Activated CD8-positive, alpha-beta memory T cell treated with anti-CD3 and anti-CD28 coated beads, Interleukin-2, amount 50 U/mL, for 1 hour (primary cell): Measurements from ENCODE around the gene COL23A1.

Experiments used
- DNase-seq: peaks from one replicate; pipeline ENCODE4 v3.0.0-alpha.2; 2020; ENCODE audit errors: extremely low read depth

The COL23A1 gene

DNA sequence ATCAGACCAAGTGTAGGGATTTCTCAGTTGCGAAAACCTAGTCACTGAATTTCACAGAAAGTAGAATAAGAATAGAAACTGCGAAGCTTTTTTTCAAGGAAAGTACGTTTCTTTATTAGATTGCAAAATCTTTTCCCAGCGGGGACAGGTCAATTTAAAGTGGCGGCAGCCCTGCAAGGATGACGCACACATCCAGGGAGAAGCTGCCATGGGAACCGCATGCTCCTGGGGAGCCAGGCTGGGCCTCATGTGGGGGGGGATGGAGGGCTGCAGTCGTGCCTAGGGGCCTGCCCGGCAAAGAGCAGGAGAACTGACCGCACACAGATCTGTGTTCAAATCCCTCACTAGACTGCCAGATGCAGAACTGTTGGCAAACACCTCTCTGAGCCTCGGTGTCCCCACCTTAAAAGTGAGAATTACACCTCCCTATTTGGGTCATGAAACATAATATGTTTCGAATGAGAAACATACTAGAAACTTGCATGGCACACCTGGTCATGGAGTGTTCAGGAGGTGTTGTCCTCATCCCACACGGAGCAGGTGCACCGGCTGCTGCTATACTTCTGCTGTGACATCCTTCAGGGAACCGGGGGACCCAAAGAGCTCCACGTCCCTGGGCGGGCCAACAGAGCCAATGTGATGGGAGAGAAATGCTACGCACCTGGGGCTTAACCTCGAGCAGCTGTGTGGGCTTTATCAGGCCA lies 229.8 kb downstream of the COL23A1 start:
- no peak for DNase-seq

DNA sequence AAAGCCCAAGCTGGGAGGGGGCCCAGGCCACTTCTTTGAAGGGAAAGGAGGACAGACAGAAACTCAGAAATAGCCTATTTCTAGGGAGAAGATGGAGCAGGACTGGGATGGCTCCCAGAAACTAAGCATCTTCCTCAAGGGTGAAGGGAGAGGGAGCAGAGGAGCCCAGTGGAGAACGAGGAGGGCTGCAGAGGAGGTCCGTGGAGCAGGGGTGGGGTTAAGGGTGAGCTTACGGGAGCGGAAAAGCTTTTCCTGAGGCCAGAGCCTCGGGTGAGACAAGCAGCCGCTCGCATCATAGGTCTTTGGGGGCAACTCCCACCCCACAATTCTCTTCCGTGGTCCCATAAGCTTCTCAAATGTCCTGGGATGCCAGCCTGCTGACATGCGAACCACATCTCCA lies 230.5 kb downstream of the COL23A1 start:
- DNase-seq, result no peak

DNA sequence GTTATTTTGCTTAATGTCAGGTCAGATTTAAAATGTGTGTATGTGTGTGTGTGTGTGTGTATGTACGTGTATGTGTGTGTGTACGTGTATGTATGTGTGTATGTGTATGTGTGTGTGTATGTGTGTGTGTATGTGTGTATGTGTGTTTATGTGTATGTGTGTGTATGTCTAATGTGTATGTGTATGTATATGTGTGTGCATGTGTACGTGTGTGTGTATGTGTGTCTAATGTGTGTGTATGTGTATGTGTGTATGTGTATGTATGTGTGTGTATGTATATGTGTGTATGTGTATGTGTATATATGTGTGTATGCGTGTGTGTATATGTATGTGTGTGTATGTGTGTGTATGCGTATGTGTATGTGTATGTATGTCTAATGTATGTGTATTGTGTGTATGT lies 232.5 kb downstream of the COL23A1 start:
- DNase-seq, result no peak

DNA sequence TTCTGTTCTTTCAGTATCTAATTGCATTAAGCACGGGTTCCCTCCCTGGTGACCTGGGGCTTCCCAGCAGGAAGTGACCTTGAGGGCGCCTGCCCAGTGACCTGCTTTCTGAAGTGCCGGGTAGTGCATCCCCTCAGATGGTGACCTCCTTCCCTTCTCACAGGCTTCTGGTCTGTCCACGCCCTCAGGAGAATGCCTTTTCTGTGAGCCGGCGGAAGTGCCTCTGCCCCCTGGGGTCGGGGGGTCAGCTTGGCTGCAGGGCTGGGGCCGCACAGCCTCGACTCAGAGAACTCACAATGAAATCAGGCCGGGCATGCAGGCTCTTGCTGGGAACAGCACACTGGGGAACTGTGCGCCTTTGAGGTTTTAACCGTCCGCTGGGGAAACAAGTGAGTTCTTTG lies 233.1 kb downstream of the COL23A1 start:
- DNase-seq, result no peak

DNA sequence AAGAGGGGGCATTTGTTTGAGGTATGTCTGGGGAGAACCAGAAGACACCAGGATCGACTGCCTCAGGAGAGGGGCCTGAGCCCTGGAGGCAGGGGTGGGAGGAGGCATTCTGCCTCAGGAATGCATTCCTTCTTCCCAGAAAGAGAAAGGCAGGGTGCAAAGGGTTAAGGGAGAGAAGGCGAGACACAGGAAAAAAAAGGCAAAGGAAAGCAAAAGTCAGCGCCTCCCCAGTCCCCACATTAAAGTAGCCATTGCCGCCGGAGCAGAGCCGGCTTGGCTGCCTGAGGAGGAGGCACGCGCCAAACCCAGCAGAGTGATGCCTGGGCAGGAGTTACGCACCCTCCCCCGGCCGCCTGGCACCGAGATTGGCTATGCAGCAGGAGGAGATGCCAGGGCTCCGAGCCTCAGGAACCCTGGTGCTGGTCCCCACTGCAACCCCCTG lies 233.7 kb downstream of the COL23A1 start:
- DNase-seq, result no peak

DNA sequence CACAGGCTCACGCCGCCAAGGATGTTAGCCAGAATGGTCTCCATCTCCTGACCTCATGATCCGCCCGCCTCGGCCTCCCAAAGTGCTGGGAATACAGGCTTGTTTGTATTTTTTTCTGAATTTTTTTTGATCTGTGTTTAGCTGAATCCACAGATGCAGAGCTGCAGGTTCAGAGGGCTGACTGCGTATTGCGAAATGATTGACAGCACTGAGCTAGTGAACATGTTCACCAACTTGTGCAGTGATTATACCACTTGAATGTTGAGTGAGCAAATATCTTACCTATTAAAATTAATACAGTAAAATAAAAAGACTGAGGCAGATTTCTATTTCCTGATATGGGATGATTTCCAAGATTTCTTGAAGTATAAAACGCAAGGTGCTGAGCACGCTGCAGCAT lies 234.5 kb downstream of the COL23A1 start:
- no peak for DNase-seq

DNA sequence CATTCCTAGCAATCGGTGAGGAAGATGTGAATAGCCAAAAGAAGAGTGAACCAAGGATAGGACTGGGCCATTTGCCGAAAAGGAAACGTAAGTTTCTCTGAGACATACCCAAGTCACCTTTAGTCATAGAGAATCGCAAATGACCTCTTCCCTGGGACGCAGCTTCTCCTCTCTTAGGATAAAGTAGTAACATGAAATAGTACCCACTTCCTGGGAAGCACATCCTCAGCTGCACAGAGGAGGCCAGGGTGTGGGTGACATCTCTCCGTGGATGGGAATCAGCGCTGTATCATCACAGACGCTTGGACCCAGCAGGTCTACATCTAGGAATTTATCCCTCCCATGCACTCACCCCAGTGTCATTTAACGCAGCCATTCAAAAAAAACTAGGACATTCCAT lies 236.7 kb downstream of the COL23A1 start:
- no peak for DNase-seq

DNA sequence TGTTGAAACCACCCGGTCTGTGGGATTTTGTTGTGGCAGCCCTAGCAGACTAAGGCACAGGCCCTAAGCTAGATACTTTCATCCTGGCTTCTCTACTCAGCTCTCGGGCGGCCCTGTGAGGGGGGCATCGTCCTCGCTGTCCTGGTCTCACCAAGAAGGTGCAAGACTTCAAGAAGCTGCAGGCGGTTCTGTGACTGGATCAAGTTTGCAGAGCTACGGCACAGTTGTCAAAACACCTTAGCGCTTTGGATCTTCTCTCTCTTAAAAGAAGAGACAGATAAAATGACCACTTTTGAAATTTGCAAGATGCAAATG lies 238.2 kb downstream of the COL23A1 start:
- no peak for DNase-seq

DNA sequence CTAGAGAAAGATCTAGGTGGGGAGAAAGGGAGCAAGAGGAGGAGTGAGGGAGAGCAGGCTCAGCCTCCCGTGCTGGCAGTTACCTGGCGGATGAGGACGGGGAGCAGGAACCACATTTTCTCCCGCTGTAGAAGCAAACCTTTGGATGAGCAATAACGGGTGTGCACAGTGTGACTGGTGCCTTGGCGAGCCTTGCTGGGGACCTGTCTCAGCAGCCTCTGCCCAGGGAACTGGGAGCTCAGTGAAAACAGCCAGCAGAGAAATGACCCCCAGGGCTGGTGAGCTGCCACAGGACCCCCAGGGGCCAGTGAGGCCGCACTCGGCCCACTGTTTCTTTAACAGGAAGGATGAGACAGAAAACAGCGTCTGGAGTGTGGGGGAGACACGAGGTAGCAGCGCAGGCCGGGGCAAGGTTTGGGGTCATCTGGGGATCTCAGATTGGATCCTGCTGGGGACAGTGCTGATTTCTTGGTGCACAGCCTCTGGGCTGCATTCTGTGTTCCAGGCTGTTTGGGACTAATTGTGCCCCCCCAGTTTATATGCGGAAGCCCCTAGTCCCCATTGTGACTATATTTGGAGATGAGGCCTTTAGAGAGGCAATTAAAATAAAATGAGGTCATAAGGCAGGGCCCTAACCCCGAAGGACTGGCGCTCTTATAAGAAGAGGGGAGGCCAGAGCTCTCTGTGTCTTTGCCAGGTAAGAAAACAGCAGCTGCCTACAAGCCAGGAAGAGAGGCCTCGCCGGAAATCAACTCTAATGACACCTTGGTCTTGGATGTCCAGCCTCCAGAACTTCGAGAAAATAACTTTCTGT lies 238.8 kb downstream of the COL23A1 start:
- DNase-seq, result no peak

DNA sequence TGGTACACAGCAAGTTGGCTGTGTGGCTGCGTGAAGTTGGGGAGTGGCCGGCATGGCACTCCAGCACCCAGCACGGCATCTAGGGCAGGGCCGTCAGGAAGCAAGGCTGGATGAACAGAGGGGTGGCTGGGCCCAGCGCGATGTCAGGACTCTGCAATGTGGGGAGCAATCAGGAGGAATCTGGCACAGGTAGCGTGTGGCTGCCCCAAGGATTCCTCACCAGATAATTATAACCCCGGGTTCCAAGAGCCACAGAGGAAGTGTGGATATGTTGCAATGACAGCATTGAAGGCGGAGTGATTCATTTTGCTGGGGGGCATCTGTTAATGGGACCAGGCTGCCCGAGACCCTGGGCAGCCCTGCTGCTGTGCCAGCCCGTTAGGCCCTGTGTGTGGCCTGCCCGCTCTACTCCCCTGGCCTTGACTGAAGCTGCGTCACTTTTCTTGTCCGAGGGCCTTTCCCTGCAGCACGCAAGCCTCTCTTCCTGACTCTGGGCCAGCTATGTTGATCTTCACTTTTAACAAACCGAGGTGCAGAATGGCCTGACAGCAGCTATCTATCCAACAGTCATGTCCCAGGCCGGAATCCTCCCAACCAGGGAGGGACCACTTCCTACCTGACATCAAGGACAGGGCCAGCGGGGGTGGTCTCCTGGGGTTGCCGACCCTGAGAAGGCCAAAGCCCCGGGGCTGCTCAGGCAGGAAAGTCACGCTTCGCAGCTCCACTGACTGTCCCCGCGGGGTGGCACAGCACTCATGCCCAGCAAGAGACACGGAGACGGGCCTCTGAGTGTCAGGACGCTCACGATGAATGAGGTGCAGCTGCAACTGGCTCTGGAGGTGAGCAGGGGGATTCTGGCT lies 239.6 kb downstream of the COL23A1 start:
- no peak for DNase-seq

DNA sequence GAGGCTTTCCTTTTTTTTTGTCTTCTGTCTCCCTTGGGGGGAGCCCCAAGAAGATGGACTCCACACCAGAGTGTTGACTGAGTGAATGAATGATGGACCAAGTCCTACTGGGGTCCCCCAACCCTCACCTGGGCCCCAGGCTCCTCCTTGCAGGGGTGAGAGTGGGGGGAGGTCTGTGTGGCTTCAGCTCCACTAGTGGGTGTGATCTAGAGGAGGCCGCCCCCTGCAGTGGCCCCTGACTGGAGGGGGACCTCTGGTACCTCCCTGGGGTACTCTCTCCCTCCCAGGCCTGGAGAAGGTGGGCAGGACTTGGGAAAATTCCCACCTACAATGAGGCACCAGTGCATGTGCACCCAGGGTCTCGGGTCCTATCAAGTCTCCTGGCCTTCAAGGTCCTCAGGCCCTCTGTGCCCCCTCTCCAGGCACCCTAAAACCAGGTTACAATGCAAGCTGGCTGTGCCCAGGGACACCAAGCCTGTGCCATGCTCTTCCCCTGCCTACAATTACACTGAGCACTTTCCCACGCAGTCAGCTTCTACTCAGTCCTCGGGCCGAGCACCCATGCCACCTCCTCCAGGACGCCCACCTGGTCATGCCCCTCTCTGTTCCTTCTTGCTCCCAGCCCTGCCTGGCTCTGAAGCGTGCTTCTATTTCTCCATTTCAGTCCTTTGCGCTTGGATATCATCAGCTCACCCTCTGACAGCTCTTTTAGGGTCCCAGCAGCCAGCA lies 240.4 kb downstream of the COL23A1 start:
- no peak for DNase-seq

DNA sequence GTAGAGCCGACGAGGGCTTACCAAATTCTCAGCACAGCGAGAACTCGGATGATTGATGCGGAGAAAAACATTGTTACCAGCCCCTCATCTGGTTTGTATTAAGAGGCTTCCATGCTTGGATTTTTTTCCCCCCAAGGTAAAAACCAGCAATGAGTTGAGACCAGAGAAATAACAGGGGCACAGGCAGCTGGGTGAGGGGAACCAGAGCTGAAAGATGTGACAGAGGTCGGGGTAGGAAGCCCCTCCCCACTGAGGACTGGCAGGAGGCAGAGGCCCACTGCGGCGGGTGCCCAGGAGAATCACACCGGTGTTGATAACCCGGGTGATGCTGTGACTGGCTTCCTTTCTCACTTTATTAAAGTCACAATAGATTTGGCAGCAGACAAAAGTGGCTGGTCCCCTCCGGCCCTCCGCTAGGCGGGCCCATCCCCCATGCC lies 241.1 kb downstream of the COL23A1 start:
- DNase-seq, result no peak

DNA sequence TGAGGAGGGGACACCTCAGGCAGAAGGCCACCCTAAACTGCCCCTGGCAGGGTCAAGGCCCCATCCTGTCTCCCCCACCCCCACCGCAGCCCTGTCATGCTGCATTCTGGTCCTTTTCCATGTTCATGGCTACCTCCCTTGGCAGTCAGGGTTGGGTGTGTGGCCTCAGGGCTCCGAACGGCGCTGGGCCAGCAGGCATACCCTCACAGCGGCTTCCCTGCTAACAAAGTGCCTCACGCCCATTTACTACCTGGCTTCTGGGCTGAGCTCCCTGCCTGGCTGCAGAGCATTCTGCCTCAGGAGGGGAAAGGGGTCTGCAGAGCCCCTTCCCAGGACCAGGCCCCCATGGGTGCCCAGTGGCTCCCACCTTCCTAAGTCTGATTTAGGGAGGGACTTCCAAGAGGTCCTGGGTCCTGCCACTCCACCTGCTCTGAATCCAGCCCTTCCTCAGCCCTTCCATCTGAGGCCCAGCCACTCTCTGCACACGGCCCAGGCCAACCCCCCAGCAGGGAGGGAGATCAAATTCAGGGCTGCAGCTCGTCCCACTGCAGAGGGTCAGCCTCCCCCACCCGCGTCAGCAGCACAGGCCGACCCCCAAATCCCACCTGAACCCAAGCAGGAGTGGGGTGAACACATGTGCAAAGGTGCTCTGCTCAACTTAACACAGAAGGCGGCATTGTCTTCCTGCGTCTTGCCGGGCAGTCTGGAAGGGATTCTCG lies 241.7 kb downstream of the COL23A1 start:
- no peak for DNase-seq

DNA sequence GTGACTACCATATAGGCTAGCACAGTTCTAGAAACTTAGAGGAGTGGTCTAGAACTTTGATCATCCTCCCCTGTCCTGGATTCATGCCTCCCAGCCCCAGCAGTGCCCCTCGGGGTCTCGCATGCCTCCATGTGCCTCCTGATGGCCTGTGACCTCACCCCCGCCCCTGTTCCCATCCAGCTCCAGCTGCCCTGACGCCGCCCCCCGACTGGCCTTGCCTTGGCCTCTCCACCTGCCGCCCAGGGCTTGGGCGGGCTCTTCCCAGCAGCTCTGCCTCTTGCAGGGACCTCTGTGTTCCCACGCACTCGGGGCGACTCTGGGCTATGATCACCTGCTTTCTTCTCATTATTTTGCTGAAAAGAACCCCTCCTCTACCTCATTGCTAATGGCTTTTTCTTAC lies 242.2 kb downstream of the COL23A1 start:
- no peak for DNase-seq

DNA sequence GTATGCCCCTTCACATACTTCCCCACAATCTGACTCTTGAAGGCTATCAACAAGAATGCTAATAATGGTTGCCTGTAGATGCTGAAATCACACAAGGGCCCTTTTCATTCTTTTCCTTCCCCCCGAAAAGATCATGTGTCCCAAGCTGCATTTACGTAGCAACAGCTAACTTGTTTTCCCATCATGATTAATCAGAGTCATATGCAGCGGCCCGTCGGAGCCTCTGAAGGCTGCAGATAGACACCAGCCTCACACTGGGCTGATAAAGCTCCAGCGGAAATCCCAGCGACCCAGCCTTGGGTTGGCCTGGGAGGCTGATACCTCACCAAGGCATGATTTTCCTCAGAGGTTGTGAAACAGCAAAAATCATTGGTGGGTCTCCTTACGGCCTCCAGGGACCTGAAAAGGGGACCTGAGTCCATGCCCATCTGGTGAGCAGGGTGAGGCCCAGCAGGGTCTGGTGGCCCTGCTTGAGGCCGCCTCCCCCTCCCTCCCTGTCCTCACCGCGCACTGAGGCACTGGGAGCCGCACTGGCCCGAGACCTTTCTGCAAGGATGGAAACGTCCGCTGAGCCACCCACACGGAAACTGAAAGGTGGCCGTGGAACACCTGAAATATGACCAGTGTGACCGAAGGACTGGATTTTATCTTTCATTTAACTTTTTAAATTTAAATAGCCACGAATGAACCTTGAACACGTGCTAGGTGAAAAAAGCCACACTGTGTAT lies 243.4 kb downstream of the COL23A1 start:
- DNase-seq, result no peak

DNA sequence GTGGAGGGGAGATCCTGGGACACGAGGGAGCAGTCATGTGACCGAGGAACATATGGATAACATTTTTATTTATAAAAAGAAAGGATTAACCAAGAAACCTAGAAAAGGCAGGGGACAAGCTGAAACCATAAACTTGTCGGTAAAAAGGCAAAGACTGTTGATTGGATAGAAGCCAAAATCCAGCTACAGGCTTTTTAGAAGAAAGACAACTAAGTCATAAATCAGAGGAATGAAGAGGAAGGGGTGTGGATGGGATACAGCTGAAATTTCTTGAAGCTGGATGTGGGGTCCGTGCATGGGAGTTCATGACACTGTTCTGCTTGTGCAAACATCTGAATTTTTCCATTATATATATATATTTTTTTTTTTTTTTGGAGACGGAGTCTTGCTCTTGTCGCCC lies 246.9 kb downstream of the COL23A1 start:
- no peak for DNase-seq

DNA sequence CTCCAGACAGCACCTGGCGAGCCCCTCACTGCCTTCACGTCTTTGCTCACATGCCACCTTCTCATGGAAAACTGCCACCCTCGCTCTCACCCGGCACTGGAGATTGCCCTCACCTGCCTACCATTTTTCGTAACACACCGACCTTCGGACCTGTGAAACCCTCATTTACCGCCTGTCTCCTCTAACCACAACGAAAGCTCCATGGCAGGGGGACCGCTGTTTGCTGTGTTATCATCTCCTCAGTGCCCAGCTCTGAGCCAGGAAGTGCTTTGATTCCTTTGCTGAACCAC lies 248.4 kb downstream of the COL23A1 start:
- DNase-seq, result no peak

DNA sequence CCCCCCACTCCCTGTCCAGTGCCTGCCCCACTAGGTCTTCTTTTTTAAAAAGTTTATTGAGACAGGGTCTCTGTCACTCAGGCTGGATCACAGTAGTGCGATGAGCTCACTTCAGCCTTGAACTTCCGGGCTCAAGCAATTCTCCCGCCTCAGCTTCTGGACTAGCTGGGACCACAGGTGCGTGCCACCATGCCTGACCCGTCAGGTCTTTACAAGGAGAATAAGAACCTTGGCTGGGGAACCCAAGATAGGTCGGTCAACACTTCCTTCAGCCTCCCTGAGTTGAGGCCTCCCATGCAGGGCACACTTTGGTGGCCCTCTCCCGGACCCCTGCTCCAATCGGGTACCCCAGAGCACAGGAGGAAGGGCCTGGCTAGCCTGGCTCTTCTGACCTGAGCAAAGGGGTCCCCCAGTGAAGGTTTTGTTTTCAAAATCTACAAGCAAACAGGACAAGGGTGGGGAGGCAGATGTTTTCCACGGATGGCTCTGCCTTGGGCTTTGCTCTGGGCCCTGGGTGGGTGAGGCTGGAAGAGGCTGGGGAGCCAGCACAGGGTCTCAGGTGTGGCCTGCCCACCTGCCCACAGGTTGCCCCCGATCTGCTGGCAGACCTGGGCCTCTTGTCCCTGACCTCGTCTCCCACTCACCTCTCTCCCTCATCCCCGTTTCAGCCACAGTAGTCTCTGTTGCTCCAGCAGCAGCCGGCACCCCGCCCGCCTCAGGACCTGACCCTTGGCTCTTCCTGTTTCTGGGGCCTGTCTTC lies 248.9 kb downstream of the COL23A1 start:
- no peak for DNase-seq

DNA sequence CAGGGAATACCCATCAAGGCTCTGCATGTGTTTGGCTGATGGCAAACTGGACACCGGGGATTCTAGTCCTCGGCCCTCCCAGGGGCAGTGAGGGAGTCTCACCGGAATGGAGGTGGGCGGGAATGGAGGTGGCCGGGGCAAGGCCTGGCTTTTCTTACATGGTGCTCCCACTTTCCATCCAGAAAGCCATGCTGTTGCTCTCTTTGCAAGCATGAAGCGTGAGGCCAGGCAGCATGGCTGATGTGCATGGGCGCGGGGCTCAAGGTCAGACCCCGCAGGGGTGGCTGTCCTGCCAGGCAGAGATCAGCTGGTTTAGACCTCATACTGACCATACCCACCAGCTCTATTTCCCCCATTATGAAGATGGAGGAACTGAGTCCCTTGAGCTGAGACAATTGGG lies 249.6 kb downstream of the COL23A1 start:
- DNase-seq, result no peak

DNA sequence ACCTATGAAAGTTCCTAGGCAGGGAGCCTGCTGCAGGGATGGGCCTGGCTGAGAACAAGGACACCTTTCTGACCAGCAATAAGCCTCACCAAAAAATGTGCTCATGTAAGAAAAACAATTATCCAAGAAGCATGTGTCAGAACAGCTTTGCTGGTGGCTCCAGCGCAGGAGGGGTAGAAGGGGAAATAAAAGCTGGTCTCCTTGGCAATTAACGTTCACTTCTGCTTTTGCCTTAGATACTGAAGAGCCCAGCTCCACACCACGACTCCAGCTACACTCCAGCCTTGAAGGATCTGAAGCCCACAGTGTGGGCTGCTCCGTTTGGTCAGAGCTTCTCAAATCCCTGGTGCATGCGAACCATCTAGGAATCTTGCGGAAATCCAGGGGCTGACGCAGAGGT lies 250.0 kb downstream of the COL23A1 start:
- DNase-seq, result no peak
